Natural killer cell (primary cell): ENCODE data around the gene AEBP1. TPM values are rescaled to one million over a fixed set of nuclear protein-coding genes. Genes with fewer than 3 reads are reported as not detected.

ENCODE experiments used
- ATAC-seq, 3 donors: fragments of 150-1000 bp in 2 of 3; fragments of 200-7000 bp in 1 of 3; cut with Tn5 transposase; 1 replicate in 1 of 3; 2 replicates in 2 of 3; pipeline ENCODE4 v1.10.0; 2021; ENCODE audit warnings: mild to moderate bottlenecking in 2 of 3, moderate library complexity in 2 of 3
- DNase-seq, 2 donors: peaks; one replicate each; pipeline versions ENCODE4 v3.0.0 to v3.0.0-alpha.2; 2013 to 2021; ENCODE audit warnings: mixed read lengths in 1 of 2
- H3K27ac ChIP-seq: one replicate; pipeline ENCODE4 v1.5.1; 2013; ENCODE audit warnings: mild to moderate bottlenecking, low read length
- H3K27me3 ChIP-seq: one replicate; pipeline ENCODE4 v1.6.1; 2013; ENCODE audit warnings: low read length; ENCODE audit not compliant: control insufficient read depth, insufficient read depth
- H3K36me3 ChIP-seq: one replicate; pipeline ENCODE4 v1.6.1; 2013; ENCODE audit warnings: low read length; ENCODE audit not compliant: control insufficient read depth, insufficient read depth
- H3K4me1 ChIP-seq: one replicate; pipeline ENCODE4 v1.6.1; 2013; ENCODE audit warnings: low read length; ENCODE audit not compliant: control insufficient read depth, insufficient read depth
- H3K4me3 ChIP-seq: one replicate; pipeline ENCODE4 v1.5.1; 2013; ENCODE audit warnings: low read length
- H3K9me3 ChIP-seq: one replicate; pipeline ENCODE4 v1.6.1; 2013; ENCODE audit warnings: low read length; ENCODE audit not compliant: control insufficient read depth, insufficient read depth
- H3K27ac Mint-ChIP-seq, 2 donors: one replicate each; pipeline ENCODE4 v1.8.0; 2022; ENCODE audit warnings: mild to moderate bottlenecking in 2 of 2, mixed read lengths in 2 of 2, moderate library complexity in 1 of 2
- H3K27me3 Mint-ChIP-seq, 2 donors: one replicate each; pipeline ENCODE4 v1.8.0; 2022; ENCODE audit warnings: low read depth in 2 of 2, mixed read lengths in 2 of 2
- H3K36me3 Mint-ChIP-seq: one replicate; pipeline ENCODE4 v1.8.0; 2022; ENCODE audit warnings: mixed read lengths
- H3K4me1 Mint-ChIP-seq, 2 donors: one replicate each; pipeline ENCODE4 v1.8.0; 2022; ENCODE audit warnings: mixed read lengths in 2 of 2
- H3K4me3 Mint-ChIP-seq: one replicate; pipeline ENCODE4 v1.8.0; 2022; ENCODE audit warnings: mild to moderate bottlenecking, moderate library complexity, mixed read lengths
- H3K9me3 Mint-ChIP-seq, 2 donors: one replicate each; pipeline ENCODE4 v1.8.0; 2022; ENCODE audit warnings: mixed read lengths in 2 of 2
- CTCF ChIP-seq: fragments of 200-600 bp; IDR thresholded peaks from one replicate; pipeline ENCODE4 v1.8.0; 2022; ENCODE audit warnings: antibody characterized with exemption
- WGBS: methylation state at CpG from one replicate; pipeline ENCODE4 v1.1.7; 2013; ENCODE audit warnings: missing lambda C conversion rate; ENCODE audit not compliant: insufficient coverage; 5-methylcytosine and 5-hydroxymethylcytosine counted together
- intact Hi-C: fragments of 100-400 bp; cut with micrococcal nuclease; formaldehyde crosslinking; loops from one replicate; pipeline ENCODE4 v1.14.2; 2022
- total RNA-seq, 4 donors: library from RNA; stranded (reverse); fragments of 120-200 nt in 1 of 4; gene quantifications; one replicate each; pipeline versions ENCODE4 v1.2.3 to v1.2.4, GENCODE V29; 2013 to 2022

The AEBP1 gene
- total RNA-seq, 3 donors from 2014 or later (not counting 1 experiment from before 2014, with no cell fraction given), result 3.3 to 9.0 (median 6.4) TPM

- Histone ChIP-seq H3K4me1 (no peaks in the 10 kb centered on the region), H3K27ac (no peak overlapping the region), H3K27me3 (no peaks in the 10 kb centered on the region), H3K36me3 (peaks cover 22% of the 10 kb centered on the region), H3K9me3 (no peaks in the 10 kb centered on the region), H3K4me3 (no peak overlapping the region)
- no peak for TF ChIP-seq CTCF
- Mint-ChIP-seq H3K27ac (no peak overlapping the region), H3K36me3 (no peaks in the 10 kb centered on the region), H3K4me1 (peaks cover 5 to 18% of the 10 kb centered on the region in 2 donors), H3K4me3 (no peak overlapping the region), H3K9me3 (no peaks in the 10 kb centered on the region), H3K27me3 (no peaks in the 10 kb centered on the region)
- intact Hi-C loops, result no loop called here
- WGBS, result 88% methylated on average over 17 of the region's 17 CpGs
- ATAC-seq, result no peak
- no peak for DNase-seq
Observed at GRCh38 chr7:44116087-44116788, 12.1 kb downstream of the AEBP1 start.

DNA sequence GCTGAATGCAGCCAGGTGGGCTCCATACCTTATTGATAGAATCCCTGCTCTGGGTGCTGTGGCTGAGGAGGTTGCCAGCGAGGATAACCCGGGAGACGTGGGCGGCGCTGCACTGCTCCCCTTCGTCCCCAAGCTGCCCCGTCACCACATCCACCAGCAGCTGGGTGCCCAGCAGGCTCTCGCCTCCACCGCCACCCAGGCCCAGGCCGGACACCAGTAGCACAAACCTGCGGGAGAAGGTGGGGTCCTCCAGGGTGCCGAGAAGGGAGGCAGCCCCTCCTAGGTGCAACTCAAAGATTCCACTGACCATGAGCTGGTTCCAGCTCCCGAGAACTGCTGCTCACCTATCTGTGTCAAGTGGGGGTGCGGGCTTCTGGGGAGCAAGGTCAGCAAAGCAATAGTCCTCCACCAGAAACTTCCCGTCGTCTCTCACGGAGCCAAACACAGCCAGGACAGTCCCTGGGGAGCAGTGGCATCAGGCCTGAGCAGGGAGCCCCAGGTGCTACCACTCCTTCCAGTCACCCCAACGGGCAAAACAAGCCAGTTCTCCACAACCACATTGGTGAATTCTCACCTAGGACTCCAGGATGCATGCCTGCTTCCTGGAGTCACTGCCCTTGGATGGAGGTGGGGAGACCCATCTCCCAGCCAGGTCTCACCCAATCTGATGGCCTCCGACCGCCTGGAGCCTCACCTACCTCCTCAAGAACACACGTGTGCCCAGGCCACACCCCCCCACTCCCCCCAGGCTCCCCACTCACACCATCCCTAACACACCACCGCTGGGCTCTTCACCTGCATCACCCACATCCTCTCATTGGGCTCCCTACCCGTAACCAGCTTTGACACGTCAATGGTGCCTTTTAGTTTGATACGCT, 12.9 kb downstream of the AEBP1 start:
- H3K4me1 ChIP-seq, result no peaks in the 10 kb centered on the region
- TF ChIP-seq CTCF, result no peak
- no peak overlapping the region for H3K4me3 ChIP-seq
- H3K9me3 Mint-ChIP-seq, result no peaks in the 10 kb centered on the region
- H3K27me3 ChIP-seq, result no peaks in the 10 kb centered on the region
- H3K36me3 ChIP-seq, result peaks cover 23% of the 10 kb centered on the region
- peaks cover 5 to 18% of the 10 kb centered on the region in 2 donors for H3K4me1 Mint-ChIP-seq
- intact Hi-C loops, result no loop called here
- 90% methylated on average over 25 of the region's 25 CpGs for WGBS
- no peaks in the 10 kb centered on the region for H3K36me3 Mint-ChIP-seq
- DNase-seq, result no peak
- no peak overlapping the region for H3K4me3 Mint-ChIP-seq
- H3K27ac Mint-ChIP-seq, result no peak overlapping the region
- no peaks in the 10 kb centered on the region for H3K27me3 Mint-ChIP-seq
- no peaks in the 10 kb centered on the region for H3K9me3 ChIP-seq
- no peak for ATAC-seq
- H3K27ac ChIP-seq, result no peak overlapping the region

DNA sequence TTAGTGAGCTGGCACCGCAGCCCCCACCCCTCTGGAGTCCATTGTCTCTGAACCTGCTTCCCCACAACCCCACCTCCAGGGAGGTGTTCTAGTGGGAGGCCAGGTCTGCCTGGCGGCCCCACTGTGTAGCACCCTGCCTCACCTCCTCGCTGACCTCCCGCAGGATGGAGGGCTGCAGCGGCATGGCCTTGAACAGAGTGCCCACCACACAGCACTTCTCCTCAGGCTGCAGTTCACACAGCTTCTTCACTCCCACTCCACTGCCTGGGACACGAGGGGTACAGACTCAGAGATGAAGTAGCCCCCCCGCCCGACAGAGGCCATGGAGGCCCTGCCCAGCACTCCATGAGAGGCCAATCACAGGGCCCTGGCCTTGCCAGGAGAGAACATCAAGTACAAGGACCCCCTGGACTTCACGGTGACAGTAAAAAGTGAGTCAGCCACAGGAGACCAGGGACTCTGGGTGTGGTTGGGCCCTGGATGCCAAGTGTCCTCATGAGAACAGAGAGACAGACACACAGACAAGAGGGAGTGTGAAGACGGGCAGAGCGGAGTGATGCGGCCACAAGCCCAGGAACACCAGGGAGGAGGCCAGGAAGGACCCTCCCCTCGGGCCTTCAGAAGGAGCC, 13.8 kb downstream of the AEBP1 start:
- H3K36me3 Mint-ChIP-seq, result no peaks in the 10 kb centered on the region
- ATAC-seq, result no peak
- H3K36me3 ChIP-seq, result peaks cover 23% of the 10 kb centered on the region

More for the DNA sequence above, 13.8 kb downstream of the AEBP1 start:
- Mint-ChIP-seq H3K27ac (no peak overlapping the region), H3K27me3 (no peaks in the 10 kb centered on the region), H3K9me3 (no peaks in the 10 kb centered on the region), H3K4me1 (peaks cover 11 to 25% of the 10 kb centered on the region in 2 donors), H3K4me3 (no peak overlapping the region)
- WGBS, result 93% methylated on average over 12 of the region's 13 CpGs
- no peaks in the 10 kb centered on the region for H3K27me3 ChIP-seq
- DNase-seq, result no peak
- intact Hi-C loops, result no loop called here
- no peak overlapping the region for H3K4me3 ChIP-seq
- no peak for TF ChIP-seq CTCF
- peaks cover 8% of the 10 kb centered on the region for H3K4me1 ChIP-seq
- no peak overlapping the region for H3K27ac ChIP-seq
- H3K9me3 ChIP-seq, result no peaks in the 10 kb centered on the region
